KOPT-K1 (cell line): ENCODE data around the gene CTTNBP2NL.
"Not testable (repeated sequence)": the region's sequence is repeated elsewhere in the genome, so short reads cannot be mapped to it uniquely, and the experiment has no call there.

Source experiments
- H3K27ac ChIP-seq: fragments of 200-600 bp; sonication (generic); 2 replicates; pipeline ENCODE4 v1.5.1; 2016; ENCODE audit warnings: antibody characterized with exemption, mild to moderate bottlenecking, low read depth, low read length; ENCODE audit not compliant: poor library complexity, severe bottlenecking
- H3K36me3 ChIP-seq: fragments of 200-600 bp; sonication (generic); 2 replicates; pipeline ENCODE4 v1.5.1; 2017; ENCODE audit warnings: antibody characterized with exemption, mild to moderate bottlenecking, low read length, moderate library complexity; ENCODE audit not compliant: insufficient read depth
- H3K9me3 ChIP-seq: fragments of 200-600 bp; sonication (generic); 2 replicates; pipeline ENCODE4 v1.5.1; 2017; ENCODE audit warnings: antibody characterized with exemption, low read length, mild to moderate bottlenecking; ENCODE audit not compliant: insufficient read depth, poor library complexity, severe bottlenecking

Gene CTTNBP2NL

GRCh38 chr1:112375701-112376100, 20.3 kb upstream of the CTTNBP2NL start:
- H3K27ac ChIP-seq = no peak overlapping the region
- no peaks in the 10 kb centered on the region for H3K36me3 ChIP-seq

GRCh38 chr1:112380356-112380755, 15.7 kb upstream of the CTTNBP2NL start:
- Histone ChIP-seq H3K27ac (no peak overlapping the region), H3K9me3 (no peaks in the 10 kb centered on the region), H3K36me3 (no peaks in the 10 kb centered on the region)

More at GRCh38 chr1:112375701-112376100, 20.3 kb upstream of the CTTNBP2NL start:
- H3K9me3 ChIP-seq = no peaks in the 10 kb centered on the region

DNA sequence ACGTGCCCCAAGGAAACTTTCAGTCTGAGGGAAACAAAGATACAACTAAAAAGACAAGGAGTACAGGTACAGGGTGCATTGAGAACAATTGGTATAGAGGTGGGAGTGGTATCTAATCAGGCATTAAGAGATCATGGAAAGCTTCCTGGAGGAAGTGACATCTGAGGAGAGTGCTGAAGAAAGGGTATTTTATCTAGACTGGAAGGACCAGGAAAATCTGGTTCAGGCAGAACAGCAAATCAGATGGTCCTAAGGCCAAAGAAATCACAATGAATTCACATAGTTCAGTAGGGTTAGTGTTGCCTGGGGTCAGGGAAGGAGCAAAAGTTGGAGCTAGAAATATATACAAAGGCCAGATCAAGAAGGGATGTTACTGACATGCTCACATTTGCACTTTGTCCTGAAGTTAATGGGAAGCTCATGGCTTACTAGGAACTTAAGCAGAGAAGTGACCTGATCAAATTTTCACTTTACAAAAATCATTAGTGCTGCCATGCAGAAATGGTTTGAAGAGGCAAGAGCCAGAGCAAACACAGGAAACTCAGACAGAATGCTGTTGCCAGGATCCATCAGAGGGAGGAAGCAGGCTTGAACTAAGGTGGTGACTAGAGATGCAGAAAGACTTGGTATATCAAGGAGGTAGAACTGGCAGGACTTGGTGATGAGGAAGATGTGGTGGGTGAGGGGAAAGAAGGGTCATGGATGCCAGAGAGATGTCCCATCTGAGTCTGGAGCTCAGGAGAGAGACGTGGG, 14.5 kb upstream of the CTTNBP2NL start:
- Histone ChIP-seq H3K9me3 (no peaks in the 10 kb centered on the region), H3K36me3 (no peaks in the 10 kb centered on the region), H3K27ac (no peak overlapping the region)

DNA sequence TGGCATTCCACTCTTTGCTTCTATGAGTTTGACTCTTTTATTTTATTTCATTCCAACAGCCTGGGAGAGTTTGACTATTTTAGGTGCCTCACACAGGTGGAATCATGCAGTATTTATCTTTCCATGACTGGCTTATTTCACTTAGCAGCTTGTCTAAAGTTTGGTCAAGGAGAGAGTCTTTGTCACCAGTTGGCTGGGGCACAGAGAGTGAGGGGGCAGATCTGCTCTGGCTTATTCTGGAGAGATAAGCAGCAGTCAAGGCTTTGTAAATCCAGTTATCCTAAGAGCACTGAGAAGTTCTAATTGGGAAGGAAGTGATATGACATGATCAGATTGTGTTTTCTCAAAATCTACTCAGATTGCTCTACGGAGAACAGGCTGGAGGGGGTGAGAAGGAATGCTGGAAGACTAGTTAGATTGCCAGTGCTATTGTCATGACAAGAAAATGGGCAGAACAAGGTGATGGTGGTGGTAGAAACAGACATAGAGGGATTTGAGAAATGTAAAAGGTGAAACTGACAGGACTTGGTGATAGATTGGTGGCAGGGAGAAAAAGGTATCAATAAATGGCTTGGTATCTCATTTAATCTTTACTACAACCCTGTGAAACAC, 12.1 kb upstream of the CTTNBP2NL start:
- Histone ChIP-seq H3K27ac (no peak overlapping the region), H3K9me3 (no peaks in the 10 kb centered on the region), H3K36me3 (no peaks in the 10 kb centered on the region)

DNA sequence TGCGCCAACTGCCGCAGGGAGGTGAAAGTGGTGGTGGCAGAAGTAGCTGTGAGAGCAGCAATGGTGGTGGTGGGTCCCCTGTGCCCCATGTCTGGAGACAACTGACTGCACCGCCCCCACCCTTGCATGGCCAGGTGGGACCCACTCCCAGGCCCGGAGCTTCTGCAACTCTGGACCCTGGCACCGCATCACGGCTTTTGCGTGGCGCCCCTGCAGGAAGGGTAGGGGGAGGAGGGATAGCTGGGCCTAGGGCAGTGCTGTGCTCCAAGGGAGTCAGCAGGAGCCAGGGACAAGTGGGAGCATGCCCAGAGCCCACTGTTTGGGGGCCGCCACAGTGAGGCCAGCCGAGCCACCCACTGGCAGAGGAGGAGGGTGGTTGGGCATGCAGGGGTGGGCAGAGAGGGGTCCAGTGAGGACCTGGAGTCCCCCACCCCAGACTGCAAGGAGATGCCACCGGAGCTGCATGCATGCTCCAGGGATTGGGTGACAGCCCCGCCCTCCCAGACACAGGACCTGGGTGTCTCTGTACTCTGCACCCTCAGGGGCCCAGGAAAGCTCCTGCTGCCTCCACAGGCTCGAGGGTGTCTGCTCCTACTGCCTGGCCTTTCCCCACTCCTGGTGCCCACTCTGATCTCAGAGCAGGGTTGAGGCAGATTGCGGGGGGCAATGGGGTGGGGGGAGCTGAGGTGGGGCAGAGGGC, 9.8 kb upstream of the CTTNBP2NL start:
- Histone ChIP-seq H3K36me3 (no peaks in the 10 kb centered on the region), H3K9me3 (no peaks in the 10 kb centered on the region), H3K27ac (no peak overlapping the region)

- H3K9me3 ChIP-seq = no peaks in the 10 kb centered on the region
Measured at GRCh38 chr1:112386731-112387346, 9.2 kb upstream of the CTTNBP2NL start.

GRCh38 chr1:112387807-112388206, 8.2 kb upstream of the CTTNBP2NL start:
- no peak overlapping the region for H3K27ac ChIP-seq
- H3K36me3 ChIP-seq = no peaks in the 10 kb centered on the region
- no peaks in the 10 kb centered on the region for H3K9me3 ChIP-seq

More at GRCh38 chr1:112386731-112387346, 9.2 kb upstream of the CTTNBP2NL start:
- Histone ChIP-seq H3K27ac (no peak overlapping the region), H3K36me3 (no peaks in the 10 kb centered on the region)

DNA sequence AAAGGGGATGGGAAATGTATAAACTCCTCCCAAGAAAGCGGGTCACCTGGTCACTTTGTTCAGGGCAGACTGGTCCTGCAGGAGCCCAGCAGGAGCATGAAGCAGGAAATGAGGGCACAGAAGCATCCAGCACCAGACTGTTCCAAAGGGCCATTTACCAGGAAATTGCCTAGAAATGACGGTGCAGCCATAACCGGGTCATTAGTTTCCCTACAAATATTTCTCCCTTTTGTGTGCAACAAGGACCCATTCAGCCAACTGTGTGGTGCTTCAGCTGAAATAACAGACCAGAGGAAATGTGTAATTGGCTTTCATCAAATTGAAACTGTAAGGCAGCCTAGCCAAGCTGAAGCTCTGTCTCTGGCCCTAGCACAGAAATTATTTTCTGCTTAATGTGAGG, 7.6 kb upstream of the CTTNBP2NL start:
- Histone ChIP-seq H3K36me3 (no peaks in the 10 kb centered on the region), H3K27ac (no peak overlapping the region), H3K9me3 (no peaks in the 10 kb centered on the region)

DNA sequence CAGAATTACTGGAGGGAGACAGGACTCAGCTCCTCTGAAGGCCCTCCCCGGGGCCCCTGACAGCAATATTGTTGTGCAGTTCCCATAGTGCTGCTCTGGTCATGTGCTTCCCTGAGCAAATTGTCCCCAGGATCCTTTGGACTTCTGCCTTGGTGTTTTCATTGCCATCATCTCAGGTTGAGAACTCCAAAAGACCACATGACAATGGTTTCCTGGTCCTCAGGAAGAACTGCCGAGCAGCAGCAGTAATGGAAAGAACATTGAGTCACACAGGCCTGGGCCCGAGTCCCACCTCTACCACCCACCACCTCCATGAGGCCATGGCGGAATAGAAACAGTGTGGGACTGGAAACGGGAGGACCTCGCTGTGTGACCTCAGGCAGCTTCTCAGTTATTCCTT, 6.3 kb upstream of the CTTNBP2NL start:
- Histone ChIP-seq H3K36me3 (no peaks in the 10 kb centered on the region), H3K9me3 (no peaks in the 10 kb centered on the region), H3K27ac (no peak overlapping the region)

- not testable (repeated sequence) for H3K27ac ChIP-seq, H3K36me3 ChIP-seq, H3K9me3 ChIP-seq
Measured at GRCh38 chr1:112390335-112390734, 5.7 kb upstream of the CTTNBP2NL start.

GRCh38 chr1:112390775-112391602, 5.0 kb upstream of the CTTNBP2NL start:
- H3K36me3 ChIP-seq = no peaks in the 10 kb centered on the region
- no peak overlapping the region for H3K27ac ChIP-seq
- no peaks in the 10 kb centered on the region for H3K9me3 ChIP-seq

DNA sequence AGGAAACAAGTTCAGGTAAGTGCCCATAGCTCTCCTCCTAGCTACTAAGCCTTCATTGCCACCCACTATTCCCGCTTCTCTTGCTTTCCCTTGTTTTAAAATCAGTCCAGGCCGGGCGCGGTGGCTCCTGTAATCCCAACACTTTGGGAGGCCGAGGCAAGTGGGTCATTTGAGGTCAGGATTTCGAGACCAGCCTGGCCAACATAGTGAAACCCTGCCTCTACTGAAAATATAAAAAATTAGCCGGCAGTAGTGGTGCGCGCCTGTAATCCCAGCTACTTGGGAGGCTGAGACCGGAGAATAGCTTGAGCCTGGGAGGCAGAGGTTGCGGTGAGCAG, 4.4 kb upstream of the CTTNBP2NL start:
- H3K27ac ChIP-seq = no peak overlapping the region
- no peaks in the 10 kb centered on the region for H3K36me3 ChIP-seq
- no peaks in the 10 kb centered on the region for H3K9me3 ChIP-seq

- no peak overlapping the region for H3K27ac ChIP-seq
- no peaks in the 10 kb centered on the region for H3K9me3 ChIP-seq
- no peaks in the 10 kb centered on the region for H3K36me3 ChIP-seq
Measured at GRCh38 chr1:112393631-112393974, 2.4 kb upstream of the CTTNBP2NL start.

GRCh38 chr1:112394743-112395062, 1.3 kb upstream of the CTTNBP2NL start:
- Histone ChIP-seq H3K27ac (no peak overlapping the region), H3K9me3 (no peaks in the 10 kb centered on the region), H3K36me3 (no peaks in the 10 kb centered on the region)
